ENCODE data around the gene ADAM10. TPM values are rescaled to one million over a fixed set of nuclear protein-coding genes. Genes with fewer than 3 reads are reported as not detected.

Gene ADAM10
- total and polyA plus RNA-seq, 2 donors (not counting 1 experiment from before 2014, with no cell fraction given): 18.8 to 138 TPM

DNA sequence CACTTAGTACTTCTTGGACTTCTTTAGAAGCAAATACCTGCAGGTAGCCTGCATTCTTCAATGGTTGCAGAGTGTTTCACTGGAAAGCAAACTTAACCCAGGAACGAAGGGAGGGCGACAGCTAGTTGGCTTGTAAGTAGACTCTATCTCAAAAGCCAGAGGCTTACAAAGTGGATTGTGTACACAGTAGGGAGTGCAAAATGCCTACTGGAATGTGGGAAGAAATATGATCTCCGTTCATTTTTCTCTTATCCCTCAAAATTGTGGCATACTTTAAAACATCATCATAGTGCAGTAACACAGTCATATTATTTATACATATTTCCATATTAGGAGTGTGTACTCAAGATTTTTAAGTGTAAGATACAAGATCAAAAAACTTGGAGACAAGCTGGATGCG is 162.0 kb downstream of the ADAM10 start:
- no peak overlapping the region for H3K4me2 ChIP-seq (replicated peaks; ENCODE audit: low read depth, low read length, poor library complexity, severe bottlenecking)
- no CpG with 5 or more reads among the region's 4 CpGs for WGBS (ENCODE audit: insufficient coverage)
- intact Hi-C loops (cut with micrococcal nuclease): no loop called here
- no peak overlapping the region for H3K27ac Mint-ChIP-seq
- H3K4me1 ChIP-seq (ENCODE audit: control insufficient read depth in 2 of 2, insufficient read depth in 2 of 2, low read length in 2 of 2): peaks cover 12 to 13% of the 10 kb centered on the region in 2 donors
- TF ChIP-seq CTCF (IDR thresholded peaks at IDR 0.05) (no peak), EZH2 (IDR thresholded peaks at IDR 0.05; ENCODE audit: borderline replicate concordance, insufficient read depth, low read depth, low read length, poor library complexity, severe bottlenecking) (no peak)
- no peaks in the 10 kb centered on the region for H3K36me3 ChIP-seq (replicated peaks in 1 of 2; ENCODE audit: control extremely low read depth in 1 of 2, control insufficient read depth in 1 of 2, extremely low read depth in 1 of 2, insufficient read depth in 2 of 2, low read length in 1 of 2)
- DNase-seq (no peak), ATAC-seq (ENCODE audit: low read depth) (no peak)
- H3K9me3 ChIP-seq (ENCODE audit: control extremely low read depth in 1 of 3, control insufficient read depth in 2 of 3, insufficient read depth in 1 of 3, low read length in 2 of 3): no peaks in the 10 kb centered on the region
- no peak overlapping the region for H3K27ac ChIP-seq (ENCODE audit: low read length in 2 of 2)
- peaks cover 4% of the 10 kb centered on the region for H3K9me3 Mint-ChIP-seq (ENCODE audit: insufficient read depth)
- peaks cover 14% of the 10 kb centered on the region for H3K27me3 Mint-ChIP-seq
- no peaks in the 10 kb centered on the region for H3K79me2 ChIP-seq (ENCODE audit: control insufficient read depth, insufficient read depth, low read length)
- CTCF ChIA-PET: no interaction called here
- H3K4me3 ChIP-seq (ENCODE audit: control extremely low read depth in 1 of 5, extremely low read depth in 1 of 5, insufficient read depth in 1 of 5, low read depth in 2 of 5, low read length in 4 of 5): no peak overlapping the region
- H3K4me1 Mint-ChIP-seq: peaks cover 16% of the 10 kb centered on the region
- no peak overlapping the region for H3K9ac ChIP-seq (ENCODE audit: low read length)
- H3K4me3 Mint-ChIP-seq: no peak overlapping the region
- no peak overlapping the region for H2AFZ ChIP-seq (ENCODE audit: insufficient read depth, low read depth, low read length, poor library complexity, severe bottlenecking)
- no peaks in the 10 kb centered on the region for H4K20me1 ChIP-seq (ENCODE audit: control insufficient read depth, insufficient read depth, low read length, poor library complexity, severe bottlenecking)
- POLR2A ChIA-PET: no interaction called here
- peaks cover 0 to 9% (median 0%) of the 10 kb centered on the region in 4 experiments for H3K27me3 ChIP-seq (replicated peaks in 1 of 4; ENCODE audit: control extremely low read depth in 1 of 4, control insufficient read depth in 3 of 4, insufficient read depth in 4 of 4, low read length in 3 of 4)

DNA sequence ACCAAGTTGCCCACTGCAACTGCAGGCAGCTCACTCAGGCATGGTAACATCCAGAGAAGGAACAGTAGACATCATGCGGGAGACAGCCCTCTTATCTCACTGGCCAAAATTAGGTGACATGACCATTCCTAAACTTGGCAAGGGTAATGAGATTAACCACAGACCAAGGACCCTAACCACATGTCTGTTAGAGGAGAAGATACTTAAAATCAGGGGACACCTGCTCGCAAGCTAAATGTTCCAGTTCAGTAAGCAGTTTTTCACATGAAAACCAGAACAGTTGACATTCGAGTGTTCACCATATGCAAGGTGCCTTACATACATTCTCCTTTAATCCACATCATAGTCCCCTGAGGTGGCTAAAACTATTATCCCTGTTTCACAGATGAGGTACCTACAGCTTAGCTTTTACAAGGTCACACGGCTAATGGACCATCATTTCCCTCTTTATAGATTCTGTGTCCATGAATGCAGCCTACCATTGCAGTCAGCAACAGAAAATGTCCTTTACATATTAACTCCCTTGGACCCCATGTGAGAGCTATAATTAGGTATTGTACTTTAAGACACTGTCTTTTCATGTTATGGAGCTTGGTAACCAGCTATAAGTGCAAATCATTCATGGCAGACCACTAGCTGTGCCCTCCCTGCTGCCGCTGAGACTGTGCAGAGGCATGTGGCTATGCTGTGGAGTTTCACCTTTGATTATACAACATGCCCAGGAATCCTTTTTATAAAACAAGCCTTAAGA is 163.6 kb downstream of the ADAM10 start:
- H3K4me3 Mint-ChIP-seq: peak overlapping the region; percentile 13
- H4K20me1 ChIP-seq (ENCODE audit: control insufficient read depth, insufficient read depth, low read length, poor library complexity, severe bottlenecking): no peaks in the 10 kb centered on the region
- no peak overlapping the region for H3K4me3 ChIP-seq (ENCODE audit: control extremely low read depth in 1 of 5, extremely low read depth in 1 of 5, insufficient read depth in 1 of 5, low read depth in 2 of 5, low read length in 4 of 5)
- H3K27ac Mint-ChIP-seq: no peak overlapping the region
- H3K4me2 ChIP-seq (replicated peaks; ENCODE audit: low read depth, low read length, poor library complexity, severe bottlenecking): no peak overlapping the region
- intact Hi-C loops (cut with micrococcal nuclease): no loop called here
- H3K27me3 Mint-ChIP-seq: peaks cover 18% of the 10 kb centered on the region
- H3K27ac ChIP-seq (ENCODE audit: low read length in 2 of 2): no peak overlapping the region
- H3K36me3 ChIP-seq (replicated peaks in 1 of 2; ENCODE audit: control extremely low read depth in 1 of 2, control insufficient read depth in 1 of 2, extremely low read depth in 1 of 2, insufficient read depth in 2 of 2, low read length in 1 of 2): no peaks in the 10 kb centered on the region
- TF ChIP-seq CTCF (IDR thresholded peaks at IDR 0.05) (no peak), EZH2 (IDR thresholded peaks at IDR 0.05; ENCODE audit: borderline replicate concordance, insufficient read depth, low read depth, low read length, poor library complexity, severe bottlenecking) (no peak)
- ChIA-PET CTCF (no interaction called here), POLR2A (no interaction called here)
- no peak overlapping the region for H3K9ac ChIP-seq (ENCODE audit: low read length)
- H3K79me2 ChIP-seq (ENCODE audit: control insufficient read depth, insufficient read depth, low read length): no peaks in the 10 kb centered on the region
- peaks cover 0 to 3% (median 0%) of the 10 kb centered on the region in 3 donors for H3K9me3 ChIP-seq (ENCODE audit: control extremely low read depth in 1 of 3, control insufficient read depth in 2 of 3, insufficient read depth in 1 of 3, low read length in 2 of 3)
- peaks cover 0 to 9% (median 0%) of the 10 kb centered on the region in 4 experiments for H3K27me3 ChIP-seq (replicated peaks in 1 of 4; ENCODE audit: control extremely low read depth in 1 of 4, control insufficient read depth in 3 of 4, insufficient read depth in 4 of 4, low read length in 3 of 4)
- H3K9me3 Mint-ChIP-seq (ENCODE audit: insufficient read depth): peaks cover 4% of the 10 kb centered on the region
- ATAC-seq (ENCODE audit: low read depth) (no peak), DNase-seq (no peak)
- peaks cover 16% of the 10 kb centered on the region for H3K4me1 Mint-ChIP-seq
- no peak overlapping the region for H2AFZ ChIP-seq (ENCODE audit: insufficient read depth, low read depth, low read length, poor library complexity, severe bottlenecking)
- 0% methylated on average over 2 of the region's 5 CpGs for WGBS (ENCODE audit: insufficient coverage)
- H3K4me1 ChIP-seq (ENCODE audit: control insufficient read depth in 2 of 2, insufficient read depth in 2 of 2, low read length in 2 of 2): peaks cover 12 to 13% of the 10 kb centered on the region in 2 donors
